Measurements from ENCODE around the gene ZC3H18.

DNA sequence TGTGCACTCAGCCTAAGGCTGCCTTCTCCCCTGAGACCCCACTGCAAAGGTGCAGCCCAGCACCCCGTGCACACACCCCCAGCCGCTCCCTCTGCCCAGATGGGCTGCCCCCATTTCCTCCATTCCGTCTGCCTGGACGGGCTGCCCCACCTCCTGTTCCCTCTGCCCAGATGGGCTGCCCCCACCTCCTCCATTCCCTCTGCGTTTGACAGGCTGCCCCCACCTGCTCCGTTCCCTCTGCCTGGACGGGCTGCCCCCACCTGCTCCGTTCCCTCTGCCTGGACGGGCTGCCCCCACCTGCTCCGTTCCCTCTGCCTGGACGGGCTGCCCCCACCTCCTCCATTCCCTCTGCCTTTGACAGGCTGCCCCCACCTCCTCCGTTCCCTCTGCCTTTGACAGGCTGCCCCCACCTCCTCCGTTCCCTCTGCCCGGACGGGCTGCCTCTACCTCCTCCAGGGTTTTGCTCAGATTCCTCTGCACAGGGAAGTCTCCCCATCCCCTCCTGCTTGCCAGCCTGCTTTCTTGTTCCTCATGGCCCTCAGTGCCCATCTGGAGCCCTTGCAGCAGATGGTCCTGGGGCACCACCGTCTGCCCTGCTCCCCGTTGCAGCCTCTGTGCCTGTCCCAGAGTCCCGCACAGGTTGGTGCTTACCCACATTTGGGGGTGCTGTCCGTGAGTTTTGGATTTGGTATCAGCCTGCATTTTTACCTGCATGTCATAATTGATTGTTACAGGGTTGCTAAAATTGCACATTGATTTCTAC lies 44.8 kb downstream of the ZC3H18 start:
- TF ChIP-seq, protein P1, sequence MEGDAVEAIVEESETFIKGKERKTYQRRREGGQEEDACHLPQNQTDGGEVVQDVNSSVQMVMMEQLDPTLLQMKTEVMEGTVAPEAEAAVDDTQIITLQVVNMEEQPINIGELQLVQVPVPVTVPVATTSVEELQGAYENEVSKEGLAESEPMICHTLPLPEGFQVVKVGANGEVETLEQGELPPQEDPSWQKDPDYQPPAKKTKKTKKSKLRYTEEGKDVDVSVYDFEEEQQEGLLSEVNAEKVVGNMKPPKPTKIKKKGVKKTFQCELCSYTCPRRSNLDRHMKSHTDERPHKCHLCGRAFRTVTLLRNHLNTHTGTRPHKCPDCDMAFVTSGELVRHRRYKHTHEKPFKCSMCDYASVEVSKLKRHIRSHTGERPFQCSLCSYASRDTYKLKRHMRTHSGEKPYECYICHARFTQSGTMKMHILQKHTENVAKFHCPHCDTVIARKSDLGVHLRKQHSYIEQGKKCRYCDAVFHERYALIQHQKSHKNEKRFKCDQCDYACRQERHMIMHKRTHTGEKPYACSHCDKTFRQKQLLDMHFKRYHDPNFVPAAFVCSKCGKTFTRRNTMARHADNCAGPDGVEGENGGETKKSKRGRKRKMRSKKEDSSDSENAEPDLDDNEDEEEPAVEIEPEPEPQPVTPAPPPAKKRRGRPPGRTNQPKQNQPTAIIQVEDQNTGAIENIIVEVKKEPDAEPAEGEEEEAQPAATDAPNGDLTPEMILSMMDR (IDR thresholded peaks at IDR 0.05; ENCODE audit: poor library complexity): no peak
- no peak for TF ChIP-seq EZH2 (IDR thresholded peaks at IDR 0.05; ENCODE audit: borderline replicate concordance)
- no peak for TF ChIP-seq EZH2phosphoT487 (IDR thresholded peaks at IDR 0.05; ENCODE audit: low read depth, severe bottlenecking, unreplicated experiment)
